Stimulated activated CD8-positive, alpha-beta memory T cell treated with anti-CD3 and anti-CD28 coated beads, Interleukin-4, amount 100 ng/mL, for 4 hours (primary cell): Measurements from ENCODE around the gene UBA1.

Experiments
- DNase-seq, 2 donors: peaks; one replicate each; pipeline ENCODE4 v3.0.0-alpha.2; 2020; ENCODE audit warnings: low read depth in 2 of 2, low spot score in 1 of 2

The UBA1 gene

DNA sequence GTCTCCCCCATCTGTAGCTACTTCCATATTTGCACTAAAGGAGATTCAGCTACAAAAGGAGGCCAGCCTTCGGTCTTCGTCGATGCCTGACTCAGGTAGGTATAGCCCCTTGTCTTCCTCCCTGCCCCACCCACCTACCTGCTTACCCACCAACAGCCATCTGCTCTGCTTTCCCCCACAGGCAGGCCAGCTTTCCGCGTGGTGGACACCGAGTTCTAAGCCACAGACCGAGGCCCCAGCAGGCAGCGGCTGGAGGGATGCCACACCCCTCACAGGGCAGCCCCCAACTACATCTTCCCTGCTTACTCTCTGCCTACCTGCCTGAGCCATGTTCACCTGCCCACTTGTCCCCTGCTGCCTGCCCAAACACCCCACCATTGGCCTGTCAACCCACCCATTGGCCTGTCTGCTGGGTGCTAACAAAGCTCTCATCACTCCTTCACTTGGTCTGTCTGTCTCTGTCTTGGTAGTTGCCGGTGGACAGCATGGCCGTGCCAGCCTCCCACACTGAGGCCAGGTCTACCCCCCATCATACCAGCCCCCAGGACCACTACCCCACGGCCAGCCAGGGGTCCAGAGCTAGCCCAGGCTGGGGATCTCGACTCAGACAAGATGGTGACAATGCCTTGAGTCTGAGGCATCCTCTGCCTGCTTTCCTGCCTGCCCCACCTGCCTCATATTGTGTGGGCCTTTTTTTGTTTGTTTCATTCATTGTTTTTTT, 35.1 kb downstream of the UBA1 start:
- DNase-seq: no peak

DNA sequence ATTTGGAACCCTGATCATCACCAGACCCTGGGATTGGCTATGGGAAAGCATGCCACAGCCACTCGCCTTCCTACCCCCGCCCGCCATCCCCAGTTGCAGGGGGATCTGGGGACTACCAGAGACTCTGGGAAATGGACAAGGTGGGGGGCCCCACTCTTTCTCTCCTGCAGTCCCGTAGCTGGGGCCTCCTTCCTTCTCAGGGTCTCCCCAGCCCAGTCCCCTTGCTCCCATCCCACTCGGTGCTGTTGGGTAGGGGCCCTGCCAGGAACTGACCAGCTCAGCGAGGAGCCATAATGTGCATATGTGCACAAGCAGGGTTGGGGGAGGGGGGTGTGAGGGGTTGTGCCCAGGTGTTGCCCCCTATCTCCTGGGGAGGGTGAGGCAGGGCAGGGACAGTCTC, 35.8 kb downstream of the UBA1 start:
- no peak for DNase-seq

DNA sequence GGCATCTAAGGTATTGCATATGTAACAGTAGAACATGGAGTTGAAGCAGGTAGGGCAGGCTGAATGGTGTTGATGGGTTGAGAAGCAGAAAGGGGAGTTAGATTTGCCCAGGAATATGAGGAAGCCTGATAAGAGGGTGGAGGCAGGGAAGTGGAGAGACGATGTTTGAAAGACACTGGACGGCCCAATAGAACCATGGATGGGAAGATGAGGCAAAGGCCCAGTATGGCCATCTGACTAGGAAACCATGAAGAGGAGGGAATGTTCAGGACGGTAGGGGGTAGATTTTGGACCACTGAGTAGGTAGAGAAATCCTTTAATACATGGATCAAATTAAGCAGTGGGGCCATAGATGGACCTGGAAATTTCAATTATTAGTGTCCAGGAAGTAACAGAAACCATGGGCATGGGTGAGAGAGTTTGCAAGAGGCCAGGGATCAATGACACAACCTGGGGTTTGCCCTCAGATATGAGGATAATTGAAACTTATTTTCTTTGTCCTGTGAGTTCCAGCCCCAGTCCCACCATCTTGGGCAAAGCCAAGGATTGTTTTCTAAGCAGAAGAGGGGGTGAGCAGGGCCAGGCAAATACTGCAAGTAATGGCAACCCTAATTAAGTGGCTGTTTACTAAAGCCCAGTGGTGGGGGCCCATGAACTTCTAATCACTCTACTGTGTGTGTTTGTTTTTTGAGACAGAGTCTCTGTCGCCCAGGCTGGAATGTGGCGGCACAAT, 36.7 kb downstream of the UBA1 start:
- no peak for DNase-seq

DNA sequence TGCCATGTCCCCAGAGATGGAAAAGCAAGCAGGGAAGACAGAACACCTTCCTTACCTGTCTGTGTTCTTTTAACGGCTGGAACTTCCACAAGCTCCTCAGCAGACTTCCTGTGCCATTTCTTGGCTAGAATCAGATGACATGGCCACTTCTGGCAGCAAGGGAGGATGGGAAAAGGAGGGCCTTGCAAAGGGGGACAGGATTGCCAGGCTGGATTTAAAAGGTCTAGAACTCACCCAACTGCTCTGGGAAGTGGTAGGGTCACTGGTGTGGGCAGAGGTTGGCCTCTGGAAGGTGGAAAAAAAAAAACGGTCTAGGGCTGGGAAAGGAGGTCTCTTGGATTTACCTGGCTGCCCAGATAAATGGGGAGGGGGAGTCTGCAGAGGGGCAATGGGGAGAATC, 37.5 kb downstream of the UBA1 start:
- no peak for DNase-seq

DNA sequence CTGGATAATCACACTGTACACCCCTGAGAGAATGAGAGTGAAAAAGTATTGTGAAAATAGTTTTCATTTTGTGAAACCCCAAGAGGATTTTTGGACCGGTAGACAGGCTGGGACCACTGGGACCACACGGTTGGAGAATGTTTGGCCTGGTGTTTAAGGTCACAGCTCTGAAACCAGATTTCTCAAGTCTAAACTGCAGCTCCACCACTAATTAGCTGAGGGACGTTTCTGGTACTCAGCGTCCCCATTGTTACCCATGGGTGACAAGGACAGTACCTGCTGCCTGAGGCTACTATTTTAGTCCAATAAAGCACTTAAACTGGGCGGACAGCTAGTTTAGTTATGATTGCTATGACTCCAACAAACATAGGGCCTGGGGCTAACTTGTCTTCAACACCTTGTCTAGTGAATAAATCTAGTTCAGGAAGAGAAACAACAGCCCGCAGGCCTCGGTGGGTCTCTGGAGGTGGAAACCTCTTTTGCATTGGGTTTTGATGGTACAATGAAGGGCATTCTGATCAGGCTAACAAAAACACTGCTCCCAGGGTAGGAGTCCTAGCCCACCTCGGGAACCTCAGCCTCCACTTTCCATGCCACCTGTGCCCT, 38.7 kb downstream of the UBA1 start:
- no peak for DNase-seq

DNA sequence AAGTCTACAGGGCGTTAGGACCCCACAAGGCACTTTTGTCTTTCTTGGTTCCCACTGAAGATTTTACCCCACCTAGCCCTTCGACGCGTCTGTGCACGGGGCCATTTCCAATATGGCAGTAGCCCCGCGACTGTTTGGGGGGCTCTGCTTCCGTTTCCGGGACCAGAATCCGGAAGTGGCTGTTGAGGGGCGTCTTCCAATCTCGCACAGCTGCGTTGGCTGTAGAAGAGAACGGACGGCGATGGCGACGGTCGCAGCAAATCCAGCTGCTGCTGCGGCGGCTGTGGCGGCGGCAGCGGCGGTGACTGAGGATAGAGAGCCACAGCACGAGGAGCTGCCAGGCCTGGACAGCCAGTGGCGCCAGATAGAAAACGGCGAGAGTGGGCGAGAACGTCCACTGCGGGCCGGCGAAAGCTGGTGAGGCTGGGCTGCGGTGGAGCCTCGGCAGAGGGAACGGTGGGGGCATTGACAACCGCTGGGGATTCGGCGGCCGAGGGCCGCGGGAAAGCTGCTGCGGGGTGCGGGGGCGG, 39.2 kb downstream of the UBA1 start, which contains the start of gene USP11:
Gene USP11, plus strand, starts transcription at position 207 of the 530 bp plus-strand sequence. Its CDS starts 35 bp downstream, at position 242.
- peak; percentile 14 to 48 for DNase-seq

DNA sequence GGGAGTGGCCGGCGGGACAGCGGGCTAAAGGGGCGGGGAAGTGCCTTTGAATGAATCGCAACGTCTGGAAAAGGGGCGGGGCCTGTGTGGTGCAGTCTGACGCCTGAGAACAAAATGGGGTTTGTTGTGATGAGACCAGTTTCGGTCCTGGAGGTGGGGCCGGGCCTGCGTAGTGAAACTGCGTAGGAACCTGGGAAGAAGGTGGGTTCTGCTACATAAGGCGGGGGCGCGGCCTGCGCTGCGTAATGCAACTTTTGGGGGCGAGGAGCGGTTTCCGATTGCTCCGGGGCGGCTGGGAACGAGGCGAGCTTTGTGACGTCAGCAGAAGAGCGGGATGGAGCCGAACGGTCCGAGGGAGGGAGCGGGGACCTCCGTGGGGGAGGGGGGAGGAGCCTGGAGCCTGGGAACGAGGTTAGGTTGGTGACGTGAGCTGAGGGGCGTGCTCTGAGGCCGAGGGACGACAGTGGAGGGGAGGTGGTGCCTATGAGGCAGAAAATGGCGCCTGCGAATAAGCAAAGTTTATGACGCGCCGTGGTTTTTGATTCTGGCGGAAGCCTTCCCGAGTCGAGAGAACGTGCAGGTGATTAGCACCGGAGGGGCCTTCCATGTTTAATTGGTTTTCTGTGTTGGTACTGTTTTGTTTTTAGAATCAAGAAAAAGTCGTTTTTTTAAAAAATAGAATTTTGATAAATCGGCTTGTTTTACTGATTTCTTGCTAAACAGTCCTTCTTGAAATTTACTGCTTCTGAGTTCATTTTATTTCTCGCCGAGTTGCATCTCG, 39.9 kb downstream of the UBA1 start:
- peak; percentile 79 to 95 for DNase-seq

DNA sequence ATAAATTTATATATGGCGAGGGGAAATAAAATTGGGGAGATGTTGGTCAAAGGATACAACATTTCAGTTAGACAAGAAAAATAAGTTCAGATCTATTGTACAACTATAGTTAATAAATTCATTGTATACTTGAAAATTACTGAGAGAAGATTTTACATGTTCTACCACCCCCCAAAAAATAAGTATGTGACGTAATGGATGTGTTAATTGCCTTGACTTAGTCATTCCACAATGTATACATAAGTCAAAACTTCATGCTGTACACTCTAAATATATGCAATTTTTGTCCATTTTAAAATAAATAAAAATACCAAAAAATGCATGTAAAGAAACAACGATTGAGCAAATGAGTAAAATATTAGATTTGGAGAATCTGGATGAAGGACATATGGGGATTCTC, 41.0 kb downstream of the UBA1 start:
- no peak for DNase-seq

DNA sequence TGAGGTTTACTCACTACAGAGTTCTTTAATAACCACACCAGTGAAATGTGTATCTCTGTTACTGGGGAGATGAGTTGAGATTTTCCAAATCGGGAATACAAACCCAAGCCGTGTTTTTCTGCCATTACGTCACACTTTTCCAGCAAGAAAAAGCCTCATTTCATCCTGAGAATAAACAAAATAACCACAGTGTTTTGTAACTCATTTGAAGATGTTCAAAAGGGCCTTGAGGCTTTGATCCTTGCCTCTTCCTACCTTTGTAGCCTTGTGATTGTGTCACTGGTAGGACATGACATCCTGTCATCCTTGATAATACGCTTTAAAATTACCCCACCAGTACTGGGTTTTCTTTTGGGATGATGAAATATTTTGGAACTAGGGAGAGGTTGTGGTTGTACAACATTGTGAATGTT, 42.1 kb downstream of the UBA1 start:
- DNase-seq: no peak

DNA sequence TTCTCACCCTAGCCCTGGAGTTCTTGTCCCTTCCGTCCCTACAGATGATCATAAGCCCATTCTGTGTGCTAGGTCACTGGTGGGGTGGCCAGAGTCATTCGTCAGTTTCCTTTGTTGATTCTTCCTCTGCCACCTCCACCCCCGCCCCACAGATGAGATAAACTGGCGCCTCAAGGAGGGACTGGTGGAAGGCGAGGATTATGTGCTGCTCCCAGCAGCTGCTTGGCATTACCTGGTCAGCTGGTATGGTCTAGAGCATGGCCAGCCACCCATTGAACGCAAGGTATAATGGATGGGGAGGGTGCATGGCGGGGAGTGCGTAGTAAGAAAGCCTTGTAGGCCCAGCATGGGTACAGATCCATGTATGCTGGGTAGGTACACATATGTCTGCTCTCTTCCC, 45.6 kb downstream of the UBA1 start:
- DNase-seq: no peak

DNA sequence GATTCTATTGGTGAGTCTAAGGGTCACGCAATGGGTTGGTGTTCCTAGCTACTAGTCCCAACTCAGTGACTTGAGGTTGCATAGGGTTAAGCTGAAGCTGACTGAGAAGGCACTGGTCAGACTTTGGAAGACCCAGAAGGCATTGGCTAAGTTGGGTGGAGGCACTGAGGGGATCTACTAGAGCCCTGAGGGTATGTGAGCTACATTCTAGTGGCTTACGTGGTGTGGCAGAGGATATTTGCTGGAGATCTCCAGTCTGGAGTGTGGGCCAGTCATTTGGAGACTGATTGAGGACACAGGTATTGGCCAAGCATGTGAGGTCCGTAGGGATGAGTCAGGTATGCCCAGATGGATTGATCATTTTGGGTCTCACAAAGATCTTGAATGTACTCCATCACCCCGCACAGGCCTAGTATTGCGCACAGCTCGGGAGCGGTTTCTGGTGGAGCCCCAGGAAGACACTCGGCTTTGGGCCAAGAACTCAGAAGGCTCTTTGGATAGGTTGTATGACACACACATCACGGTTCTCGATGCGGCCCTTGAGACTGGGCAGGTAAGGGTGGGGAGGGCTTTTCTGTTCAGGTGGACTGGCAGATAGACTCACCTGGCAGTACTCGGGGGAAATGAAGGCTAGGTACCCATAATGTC, 46.4 kb downstream of the UBA1 start:
- no peak for DNase-seq

DNA sequence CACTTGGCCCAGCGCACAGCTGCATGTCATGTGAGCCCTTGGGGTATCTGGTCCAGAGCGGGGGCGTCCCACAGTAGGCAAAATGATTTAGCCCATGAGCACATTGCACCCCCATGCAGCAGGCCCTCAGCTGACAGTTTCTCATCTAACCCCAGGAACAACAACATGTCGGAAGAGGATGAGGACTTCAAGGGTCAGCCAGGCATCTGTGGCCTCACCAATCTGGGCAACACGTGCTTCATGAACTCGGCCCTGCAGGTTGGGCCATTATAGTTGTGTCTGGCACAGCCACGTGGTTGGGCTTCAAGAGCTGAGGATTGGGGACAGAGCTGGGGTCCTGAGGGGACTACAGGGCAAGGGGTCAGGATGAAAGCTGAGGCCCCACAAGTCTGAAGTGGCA, 47.0 kb downstream of the UBA1 start:
- no peak for DNase-seq

DNA sequence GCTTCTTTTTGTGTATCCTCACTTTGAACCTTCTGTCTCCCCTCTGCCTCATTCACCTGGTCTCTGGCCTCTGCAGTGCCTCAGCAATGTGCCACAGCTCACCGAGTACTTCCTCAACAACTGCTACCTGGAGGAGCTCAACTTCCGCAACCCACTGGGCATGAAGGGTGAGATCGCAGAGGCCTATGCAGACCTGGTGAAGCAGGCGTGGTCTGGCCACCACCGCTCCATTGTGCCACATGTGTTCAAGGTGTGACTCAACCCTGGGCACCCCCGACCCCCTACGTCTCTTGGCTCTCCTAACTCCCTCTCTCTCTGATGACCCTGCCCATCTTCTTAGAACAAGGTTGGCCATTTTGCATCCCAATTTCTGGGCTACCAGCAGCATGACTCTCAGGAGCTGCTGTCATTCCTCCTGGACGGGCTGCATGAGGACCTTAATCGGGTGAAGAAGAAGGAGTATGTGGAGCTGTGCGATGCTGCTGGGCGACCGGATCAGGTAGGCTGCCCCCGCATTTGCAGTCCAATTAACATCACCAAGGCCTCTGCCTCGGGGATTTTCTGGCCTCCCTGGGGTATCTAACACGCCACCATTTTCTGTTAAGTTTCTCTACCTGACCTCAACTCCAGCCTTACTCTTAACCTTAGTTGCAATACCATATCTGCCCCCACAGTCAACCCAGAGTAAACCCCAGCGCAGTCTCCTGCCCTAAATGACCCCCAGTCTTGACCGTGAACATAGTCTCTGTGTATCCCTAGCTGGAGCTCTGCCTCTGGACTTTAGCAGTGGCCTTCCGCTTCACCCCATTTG, 47.8 kb downstream of the UBA1 start:
- no peak for DNase-seq

DNA sequence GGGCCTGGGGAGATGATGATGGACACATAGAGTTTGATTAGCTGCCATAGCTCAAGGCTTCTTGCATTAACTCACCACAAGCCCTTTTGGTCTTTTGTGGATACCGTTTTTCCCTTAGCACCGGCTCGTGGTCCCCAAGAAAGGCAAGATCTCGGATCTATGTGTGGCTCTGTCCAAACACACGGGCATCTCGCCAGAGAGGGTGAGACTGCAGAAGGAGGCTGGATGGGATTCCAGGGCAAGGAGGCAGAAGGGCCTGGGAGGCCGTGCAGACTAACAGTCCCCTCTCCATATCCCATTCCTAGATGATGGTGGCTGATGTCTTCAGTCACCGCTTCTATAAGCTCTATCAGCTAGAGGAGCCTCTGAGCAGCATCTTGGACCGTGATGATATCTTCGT, 48.7 kb downstream of the UBA1 start:
- DNase-seq: no peak

DNA sequence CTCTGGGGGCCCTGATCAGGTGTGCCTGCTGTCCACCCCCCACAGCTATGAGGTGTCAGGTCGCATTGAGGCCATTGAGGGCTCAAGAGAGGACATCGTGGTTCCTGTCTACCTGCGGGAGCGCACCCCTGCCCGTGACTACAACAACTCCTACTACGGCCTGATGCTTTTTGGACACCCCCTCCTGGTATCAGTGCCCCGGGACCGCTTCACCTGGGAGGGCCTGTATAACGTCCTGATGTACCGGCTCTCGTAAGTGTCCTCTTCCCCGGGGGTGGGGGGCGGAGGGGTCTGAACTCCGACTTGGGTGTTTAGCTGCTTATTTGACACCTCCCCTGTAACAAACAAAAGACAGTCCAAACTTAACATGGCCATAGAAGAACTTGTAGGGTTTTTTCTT, 49.7 kb downstream of the UBA1 start:
- DNase-seq: no peak

DNA sequence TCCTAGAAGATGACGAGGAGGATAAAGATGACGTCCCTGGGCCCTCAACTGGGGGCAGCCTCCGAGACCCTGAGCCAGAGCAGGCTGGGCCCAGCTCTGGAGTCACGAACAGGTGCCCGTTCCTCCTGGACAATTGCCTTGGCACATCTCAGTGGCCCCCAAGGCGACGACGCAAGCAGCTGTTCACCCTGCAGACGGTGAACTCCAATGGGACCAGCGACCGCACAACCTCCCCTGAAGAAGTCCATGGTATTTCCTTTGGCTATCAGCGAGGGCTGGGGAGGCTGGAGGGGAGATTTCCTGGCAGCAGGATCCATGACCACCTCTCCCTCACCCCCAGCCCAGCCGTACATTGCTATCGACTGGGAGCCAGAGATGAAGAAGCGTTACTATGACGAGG, 51.0 kb downstream of the UBA1 start:
- DNase-seq: no peak

DNA sequence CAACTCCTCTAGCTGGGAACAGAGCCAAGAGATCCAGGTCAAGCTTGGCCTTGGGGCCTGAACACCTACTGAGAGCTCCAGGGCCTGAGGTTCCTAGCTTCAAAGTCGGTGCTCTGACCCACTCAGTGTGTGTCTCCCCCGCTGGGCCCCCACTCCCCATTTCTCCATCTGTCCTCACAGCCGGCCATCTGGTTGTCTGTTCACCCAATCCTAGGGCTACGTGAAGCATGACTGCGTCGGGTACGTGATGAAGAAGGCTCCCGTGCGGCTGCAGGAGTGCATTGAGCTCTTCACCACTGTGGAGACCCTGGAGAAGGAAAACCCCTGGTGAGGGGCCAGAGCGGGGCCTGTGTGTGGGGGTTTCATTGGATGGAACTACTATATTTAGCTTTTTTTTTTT, 51.5 kb downstream of the UBA1 start:
- DNase-seq: no peak

DNA sequence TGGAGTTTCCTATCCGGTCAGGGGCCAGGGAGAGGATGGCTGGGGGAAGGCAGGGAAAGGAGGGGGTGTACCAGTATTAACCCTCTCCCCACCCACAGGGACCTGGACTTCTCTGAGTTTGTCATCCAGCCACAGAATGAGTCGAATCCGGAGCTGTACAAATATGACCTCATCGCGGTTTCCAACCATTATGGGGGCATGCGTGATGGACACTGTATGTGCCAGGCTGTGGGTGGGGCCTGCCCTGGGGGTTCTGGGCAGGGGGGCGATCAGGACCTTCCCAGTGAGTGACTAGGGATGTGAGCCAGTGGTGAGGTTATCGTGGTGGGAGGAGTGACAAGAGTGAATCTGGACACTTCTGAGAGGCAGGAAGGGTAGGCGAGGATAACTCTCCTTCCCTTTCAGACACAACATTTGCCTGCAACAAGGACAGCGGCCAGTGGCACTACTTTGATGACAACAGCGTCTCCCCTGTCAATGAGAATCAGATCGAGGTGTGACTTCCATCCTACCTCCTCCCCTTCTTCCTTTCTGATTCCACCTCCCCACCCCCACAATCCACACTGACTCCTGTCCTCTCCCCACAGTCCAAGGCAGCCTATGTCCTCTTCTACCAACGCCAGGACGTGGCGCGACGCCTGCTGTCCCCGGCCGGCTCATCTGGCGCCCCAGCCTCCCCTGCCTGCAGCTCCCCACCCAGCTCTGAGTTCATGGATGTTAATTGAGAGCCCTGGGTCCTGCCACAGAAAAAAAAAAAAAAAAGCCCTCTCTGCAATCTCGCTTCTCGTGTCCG, 53.8 kb downstream of the UBA1 start:
- DNase-seq: no peak

DNA sequence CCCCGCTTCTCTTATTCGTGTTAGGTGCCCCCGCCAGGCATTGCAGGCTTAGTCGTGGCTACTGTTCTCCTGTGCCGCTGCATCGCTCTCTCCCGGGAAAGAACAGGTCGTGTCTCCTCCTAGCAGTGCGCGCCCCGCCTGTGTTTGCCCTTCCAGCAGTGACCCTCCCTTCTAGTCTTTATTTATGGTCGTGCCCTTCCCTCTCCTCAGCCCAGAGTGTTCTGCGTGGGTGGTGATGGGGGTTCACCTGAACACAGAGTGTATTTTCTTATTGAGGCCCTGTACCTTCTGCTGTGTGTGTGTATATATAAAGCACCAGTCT, 54.3 kb downstream of the UBA1 start:
- no peak for DNase-seq
